ENCODE results near the gene SLC8A1. TPM values are rescaled to one million over a fixed set of nuclear protein-coding genes. Genes with fewer than 3 reads are reported as not detected.

The SLC8A1 gene
- total RNA-seq, 2 donors from 2014 or later = 0.66 to 7.8 TPM

- 67 to 82% methylated on average over 6 of the region's 6 CpGs for WGBS, 2 donors
- DNase-seq = no peak
- intact Hi-C loops (cut with DNase I) = no loop called here
- no peak overlapping the region for H3K27ac ChIP-seq
- H3K27me3 ChIP-seq = no peaks in the 10 kb centered on the region
- peaks cover 13% of the 10 kb centered on the region for H3K4me1 ChIP-seq
- H3K4me3 ChIP-seq = no peak overlapping the region
- no peak for ATAC-seq
- TF ChIP-seq POLR2A (IDR thresholded peaks at IDR 0.05) (no peak), CTCF (IDR thresholded peaks at IDR 0.05) (no peak)
- H3K9me3 ChIP-seq = no peaks in the 10 kb centered on the region
- H3K36me3 ChIP-seq (replicated peaks in 1 of 2; ENCODE audit: insufficient read depth in 1 of 2, low read depth in 2 of 2) = no peaks in the 10 kb centered on the region
These were observed 258.8 kb downstream of the SLC8A1 start for GRCh38 chr2:40192864-40193669.

GRCh38 chr2:40190457-40190856 is 261.4 kb downstream of the SLC8A1 start:
- no peak for DNase-seq
- 69 to 74% methylated on average over 5 of the region's 5 CpGs for WGBS, 2 donors
- ATAC-seq = no peak

GRCh38 chr2:40189881-40190280 is 262.0 kb downstream of the SLC8A1 start:
- ATAC-seq (no peak), DNase-seq (no peak)
- no peaks in the 10 kb centered on the region for H3K27me3 ChIP-seq
- H3K36me3 ChIP-seq (replicated peaks in 1 of 2; ENCODE audit: insufficient read depth in 1 of 2, low read depth in 2 of 2) = no peaks in the 10 kb centered on the region
- H3K9me3 ChIP-seq = no peaks in the 10 kb centered on the region
- TF ChIP-seq CTCF (IDR thresholded peaks at IDR 0.05) (no peak), POLR2A (IDR thresholded peaks at IDR 0.05) (no peak)
- 73 to 74% methylated on average over 5 of the region's 5 CpGs for WGBS, 2 donors
- H3K27ac ChIP-seq = no peak overlapping the region
- no peak overlapping the region for H3K4me3 ChIP-seq
- peaks cover 13% of the 10 kb centered on the region for H3K4me1 ChIP-seq
- intact Hi-C loops (cut with DNase I) = no loop called here

More at GRCh38 chr2:40190457-40190856, 261.4 kb downstream of the SLC8A1 start:
- no peak overlapping the region for H3K27ac ChIP-seq
- peaks cover 13% of the 10 kb centered on the region for H3K4me1 ChIP-seq
- no peaks in the 10 kb centered on the region for H3K36me3 ChIP-seq (replicated peaks in 1 of 2; ENCODE audit: insufficient read depth in 1 of 2, low read depth in 2 of 2)
- no peaks in the 10 kb centered on the region for H3K9me3 ChIP-seq
- no peak overlapping the region for H3K4me3 ChIP-seq
- no peak for TF ChIP-seq CTCF (IDR thresholded peaks at IDR 0.05)
- TF ChIP-seq POLR2A (IDR thresholded peaks at IDR 0.05) = no peak
- intact Hi-C loops (cut with DNase I) = no loop called here
- H3K27me3 ChIP-seq = no peaks in the 10 kb centered on the region

- Histone ChIP-seq H3K36me3 (replicated peaks in 1 of 2; ENCODE audit: insufficient read depth in 1 of 2, low read depth in 2 of 2) (no peaks in the 10 kb centered on the region), H3K4me1 (no peaks in the 10 kb centered on the region), H3K27me3 (no peaks in the 10 kb centered on the region), H3K9me3 (no peaks in the 10 kb centered on the region), H3K4me3 (no peak overlapping the region), H3K27ac (no peak overlapping the region)
- WGBS, 2 donors = 66 to 76% methylated on average over 5 of the region's 5 CpGs
- TF ChIP-seq CTCF (IDR thresholded peaks at IDR 0.05) (no peak), POLR2A (IDR thresholded peaks at IDR 0.05) (no peak)
- intact Hi-C loops (cut with DNase I) = no loop called here
- DNase-seq = no peak
- ATAC-seq = no peak
These were observed 264.8 kb downstream of the SLC8A1 start for GRCh38 chr2:40187054-40187453.

- Histone ChIP-seq H3K36me3 (replicated peaks in 1 of 2; ENCODE audit: insufficient read depth in 1 of 2, low read depth in 2 of 2) (no peaks in the 10 kb centered on the region), H3K27me3 (no peaks in the 10 kb centered on the region), H3K4me1 (no peaks in the 10 kb centered on the region), H3K9me3 (no peaks in the 10 kb centered on the region), H3K4me3 (no peak overlapping the region), H3K27ac (no peak overlapping the region)
- TF ChIP-seq CTCF (IDR thresholded peaks at IDR 0.05) (no peak), POLR2A (IDR thresholded peaks at IDR 0.05) (no peak)
- intact Hi-C loops (cut with DNase I) = no loop called here
- 61 to 63% methylated on average over 5 of the region's 5 CpGs for WGBS, 2 donors
- DNase-seq (no peak), ATAC-seq (no peak)
These were observed 267.3 kb downstream of the SLC8A1 start for GRCh38 chr2:40184551-40184950.
